Measurements from ENCODE around the gene HAVCR1.

The HAVCR1 gene

GRCh38 chr5:156984064-156984463, 74.9 kb downstream of the HAVCR1 start:
- no peak for DNase-seq

GRCh38 chr5:156981481-156981880, 77.4 kb downstream of the HAVCR1 start:
- DNase-seq = peak; percentile 77
